GM23338 (cell line): ENCODE results near the gene PLXNB2. TPM values are rescaled to one million over a fixed set of nuclear protein-coding genes. Genes with fewer than 3 reads are reported as not detected.
A peak's percentile ranks its signal among the peaks of the same experiment; 100 is the strongest.

ENCODE experiments used
- ATAC-seq: fragments of 200-7000 bp; cut with Tn5 transposase; 3 replicates; pipeline ENCODE4 v1.9.1; 2020
- DNase-seq: peaks from one replicate; pipeline ENCODE4 v3.0.0-alpha.2; 2015; ENCODE audit warnings: low spot score
- H2AFZ ChIP-seq: fragments of 200-600 bp; sonication (generic); 2 replicates; pipeline ENCODE4 v1.8.0; 2016; ENCODE audit warnings: antibody characterized with exemption, mild to moderate bottlenecking, moderate library complexity
- H3F3A ChIP-seq: fragments of 200-600 bp; sonication (generic); replicated peaks from 2 replicates; pipeline ENCODE4 v1.8.0; 2017; ENCODE audit warnings: antibody characterized with exemption, mixed run types, low read depth
- H3K27ac ChIP-seq: fragments of 200-600 bp; sonication (generic); 2 replicates; pipeline ENCODE4 v1.6.1; 2016; ENCODE audit warnings: low read depth
- H3K27me3 ChIP-seq: fragments of 200-600 bp; sonication (generic); 2 replicates; pipeline ENCODE4 v1.8.0; 2016; ENCODE audit warnings: mild to moderate bottlenecking, mixed run types, moderate library complexity; ENCODE audit not compliant: insufficient read depth
- H3K36me3 ChIP-seq: fragments of 200-600 bp; sonication (generic); 2 replicates; pipeline ENCODE4 v1.8.0; 2016; ENCODE audit warnings: mild to moderate bottlenecking; ENCODE audit not compliant: insufficient read depth
- H3K4me1 ChIP-seq: fragments of 200-600 bp; sonication (generic); 2 replicates; pipeline ENCODE4 v1.8.0; 2016; ENCODE audit warnings: mild to moderate bottlenecking, moderate library complexity; ENCODE audit not compliant: insufficient read depth
- H3K4me2 ChIP-seq: fragments of 200-600 bp; sonication (generic); 2 replicates; pipeline ENCODE4 v1.7.1; 2017; ENCODE audit warnings: mixed run types
- H3K4me3 ChIP-seq: fragments of 200-600 bp; sonication (generic); 2 replicates; pipeline ENCODE4 v1.6.1; 2016; ENCODE audit warnings: mixed run types
- H3K79me2 ChIP-seq: fragments of 200-600 bp; sonication (generic); replicated peaks from 2 replicates; pipeline ENCODE4 v1.8.0; 2017; ENCODE audit warnings: mild to moderate bottlenecking; ENCODE audit not compliant: insufficient read depth
- H3K9me2 ChIP-seq: fragments of 200-600 bp; sonication (generic); 2 replicates; pipeline ENCODE4 v1.8.0; 2017; ENCODE audit not compliant: insufficient read depth
- H4K20me1 ChIP-seq: fragments of 200-600 bp; sonication (generic); replicated peaks from 2 replicates; pipeline ENCODE4 v1.8.0; 2017; ENCODE audit warnings: mild to moderate bottlenecking; ENCODE audit not compliant: insufficient read depth
- H3K27ac Mint-ChIP-seq: 2 replicates; pipeline ENCODE4 v1.8.0; 2020; ENCODE audit warnings: inconsistent platforms, mild to moderate bottlenecking, moderate library complexity, mixed read lengths
- H3K27me3 Mint-ChIP-seq: 3 replicates; pipeline ENCODE4 v1.8.0; 2022; ENCODE audit warnings: low read depth, mild to moderate bottlenecking, moderate library complexity, mixed read lengths, inconsistent platforms; ENCODE audit not compliant: insufficient read depth, poor library complexity
- H3K36me3 Mint-ChIP-seq: 3 replicates; pipeline ENCODE4 v1.8.0; 2021; ENCODE audit warnings: low read depth, mild to moderate bottlenecking, inconsistent platforms, moderate library complexity, mixed read lengths
- H3K4me1 Mint-ChIP-seq: 3 replicates; pipeline ENCODE4 v1.8.0; 2020; ENCODE audit warnings: mild to moderate bottlenecking, inconsistent platforms, mixed read lengths
- H3K4me3 Mint-ChIP-seq: 3 replicates; pipeline ENCODE4 v1.8.0; 2021; ENCODE audit warnings: moderate library complexity, mild to moderate bottlenecking, inconsistent platforms, mixed read lengths
- H3K9me3 Mint-ChIP-seq: 3 replicates; pipeline ENCODE4 v1.8.0; 2020; ENCODE audit warnings: moderate library complexity, mild to moderate bottlenecking, inconsistent platforms, mixed read lengths
- CREB1 ChIP-seq: fragments of 250-450 bp; sonication (Bioruptor Pico); IDR thresholded peaks from 2 replicates; pipeline ENCODE4 v1.5.0; 2020; ENCODE audit warnings: low read depth, mild to moderate bottlenecking, moderate library complexity
- CTCF ChIP-seq, 2 experiments: fragments of 200-600 bp in 1 of 2; sonication (generic) in 1 of 2; conservative IDR thresholded peaks; 2 replicates each; pipeline versions ENCODE4 v1.5.1 to v1.6.1; 2016 to 2017; ENCODE audit warnings: antibody characterized with exemption in 2 of 2, low read depth in 2 of 2, mild to moderate bottlenecking in 2 of 2, moderate library complexity in 1 of 2
- EZH2 ChIP-seq: fragments of 200-600 bp; sonication (generic); IDR thresholded peaks from one replicate; pipeline ENCODE4 v1.8.0; 2017; ENCODE audit warnings: antibody characterized with exemption, mild to moderate bottlenecking, low read depth; ENCODE audit not compliant: unreplicated experiment
- EZH2phosphoT487 ChIP-seq: fragments of 200-600 bp; sonication (generic); IDR thresholded peaks from one replicate; pipeline ENCODE4 v1.8.1; 2018; ENCODE audit warnings: antibody characterized with exemption; ENCODE audit not compliant: unreplicated experiment
- NANOG ChIP-seq: IDR thresholded peaks from 2 replicates; pipeline ENCODE4 v1.6.1; 2016; ENCODE audit warnings: antibody characterized with exemption, borderline replicate concordance
- POLR2AphosphoS5 ChIP-seq: IDR thresholded peaks from 2 replicates; pipeline ENCODE4 v1.6.1; 2016; ENCODE audit warnings: antibody characterized with exemption, low read depth
- STAT1 ChIP-seq: IDR thresholded peaks from one replicate; pipeline ENCODE4 v1.6.1; 2016; ENCODE audit warnings: antibody characterized with exemption; ENCODE audit not compliant: unreplicated experiment
- ZNF114 ChIP-seq: fragments of 250-450 bp; sonication (Bioruptor Pico); IDR thresholded peaks from 2 replicates; pipeline ENCODE4 v1.5.0; 2020; ENCODE audit warnings: mild to moderate bottlenecking, moderate library complexity
- ZNF331 ChIP-seq: fragments of 250-450 bp; sonication (Bioruptor Pico); IDR thresholded peaks from 2 replicates; pipeline ENCODE4 v1.5.0; 2020; ENCODE audit warnings: low read depth, mild to moderate bottlenecking, moderate library complexity
- polyA plus RNA-seq: library from polyadenylated mRNA; unstranded; fragments of >200 nt; fragmentation: Nextera tagmentation; extraction: Ambion mirVana; gene quantifications from 2 replicates; pipeline ENCODE4 v1.2.1, GENCODE V29; 2016
- total RNA-seq: library from RNA; depleted of rRNA; stranded (reverse); fragments of >200 nt; shearing (Covaris generic); gene quantifications from 2 replicates; pipeline ENCODE4 v1.2.3, GENCODE V29; 2014
- TF ChIP-seq, protein P1 (sequence below): IDR thresholded peaks from one replicate; pipeline ENCODE4 v1.6.1; 2018; ENCODE audit warnings: antibody characterized with exemption; ENCODE audit not compliant: unreplicated experiment
- TF ChIP-seq, protein P2 (sequence below): fragments of 250-450 bp; sonication (Bioruptor Pico); IDR thresholded peaks from 2 replicates; pipeline ENCODE4 v1.5.0; 2020; ENCODE audit warnings: mild to moderate bottlenecking, moderate library complexity

PLXNB2 gene
- total and polyA plus RNA-seq, 2 experiments from 2014 or later = 29.1 to 66.3 TPM

DNA sequence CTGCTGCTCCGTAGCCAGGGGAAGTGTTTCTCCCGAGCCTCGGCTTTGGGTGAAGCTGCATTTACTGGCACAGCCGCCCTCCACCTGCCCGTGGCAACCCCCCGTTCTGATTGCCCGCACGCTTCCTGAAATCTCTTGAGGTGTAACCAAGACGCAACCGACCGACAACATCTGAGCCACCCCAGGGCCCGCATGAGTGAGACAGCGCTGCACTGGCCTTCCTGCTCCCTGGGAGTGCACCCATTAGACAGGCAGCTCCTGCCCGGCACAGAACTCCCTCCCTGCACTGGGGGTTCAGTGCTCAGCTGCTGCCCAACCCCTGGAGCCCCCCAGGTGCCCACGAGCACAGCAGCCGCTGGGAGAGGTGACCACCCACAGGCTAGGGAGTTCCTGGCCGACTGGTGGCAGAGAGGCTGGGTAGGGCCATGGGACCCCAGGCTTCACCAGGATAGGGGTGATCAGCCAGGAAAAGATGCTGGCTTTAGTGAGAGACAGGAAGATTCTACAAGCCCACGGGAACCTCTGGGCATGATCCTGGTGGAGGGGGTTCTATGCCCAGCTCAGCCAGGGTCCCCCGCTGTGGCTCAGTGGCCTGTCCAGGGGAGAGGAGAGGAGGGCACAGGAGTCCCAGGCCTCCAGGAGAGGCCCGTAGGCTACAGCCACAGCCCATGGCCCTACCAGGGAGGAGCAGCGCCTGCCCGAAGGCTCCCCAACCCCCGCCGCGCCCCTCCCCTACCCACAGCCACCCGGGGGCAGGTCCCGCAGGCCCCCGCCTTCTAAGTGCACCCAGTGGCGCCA lies 14.6 kb downstream of the PLXNB2 start:
- ATAC-seq = peak; percentile 40
- Histone ChIP-seq H3K4me2 (peak overlapping the region; percentile 75), H3F3A (no peaks in the 10 kb centered on the region; the same call in 1 of the 2 replicates), H2AFZ (no peak overlapping the region), H3K4me3 (peak overlapping the region; percentile 48), H3K27ac (peak overlapping the region; percentile 90), H3K4me1 (peaks cover 20% of the 10 kb centered on the region), H3K27me3 (no peaks in the 10 kb centered on the region), H3K9me2 (no peaks in the 10 kb centered on the region), H3K36me3 (no peaks in the 10 kb centered on the region), H3K79me2 (peaks cover 48% of the 10 kb centered on the region), H4K20me1 (no peaks in the 10 kb centered on the region; the same call in 1 of the 2 replicates)
- DNase-seq = no peak
- peak overlapping the region; percentile 79 for H3K27ac Mint-ChIP-seq
- TF ChIP-seq CREB1 (CRISPR knock-in tag) (no peak), NANOG (no peak), STAT1 (no peak), CTCF (conservative IDR thresholded peaks at IDR 0.05; ENCODE audit: low read depth in 2 of 2) (no peak), ZNF114 (CRISPR knock-in tag) (no peak), ZNF331 (CRISPR knock-in tag) (no peak), POLR2AphosphoS5 (no peak), EZH2phosphoT487 (no peak), EZH2 (no peak)
- TF ChIP-seq, protein P1, sequence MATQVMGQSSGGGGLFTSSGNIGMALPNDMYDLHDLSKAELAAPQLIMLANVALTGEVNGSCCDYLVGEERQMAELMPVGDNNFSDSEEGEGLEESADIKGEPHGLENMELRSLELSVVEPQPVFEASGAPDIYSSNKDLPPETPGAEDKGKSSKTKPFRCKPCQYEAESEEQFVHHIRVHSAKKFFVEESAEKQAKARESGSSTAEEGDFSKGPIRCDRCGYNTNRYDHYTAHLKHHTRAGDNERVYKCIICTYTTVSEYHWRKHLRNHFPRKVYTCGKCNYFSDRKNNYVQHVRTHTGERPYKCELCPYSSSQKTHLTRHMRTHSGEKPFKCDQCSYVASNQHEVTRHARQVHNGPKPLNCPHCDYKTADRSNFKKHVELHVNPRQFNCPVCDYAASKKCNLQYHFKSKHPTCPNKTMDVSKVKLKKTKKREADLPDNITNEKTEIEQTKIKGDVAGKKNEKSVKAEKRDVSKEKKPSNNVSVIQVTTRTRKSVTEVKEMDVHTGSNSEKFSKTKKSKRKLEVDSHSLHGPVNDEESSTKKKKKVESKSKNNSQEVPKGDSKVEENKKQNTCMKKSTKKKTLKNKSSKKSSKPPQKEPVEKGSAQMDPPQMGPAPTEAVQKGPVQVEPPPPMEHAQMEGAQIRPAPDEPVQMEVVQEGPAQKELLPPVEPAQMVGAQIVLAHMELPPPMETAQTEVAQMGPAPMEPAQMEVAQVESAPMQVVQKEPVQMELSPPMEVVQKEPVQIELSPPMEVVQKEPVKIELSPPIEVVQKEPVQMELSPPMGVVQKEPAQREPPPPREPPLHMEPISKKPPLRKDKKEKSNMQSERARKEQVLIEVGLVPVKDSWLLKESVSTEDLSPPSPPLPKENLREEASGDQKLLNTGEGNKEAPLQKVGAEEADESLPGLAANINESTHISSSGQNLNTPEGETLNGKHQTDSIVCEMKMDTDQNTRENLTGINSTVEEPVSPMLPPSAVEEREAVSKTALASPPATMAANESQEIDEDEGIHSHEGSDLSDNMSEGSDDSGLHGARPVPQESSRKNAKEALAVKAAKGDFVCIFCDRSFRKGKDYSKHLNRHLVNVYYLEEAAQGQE = no peak
- TF ChIP-seq, protein P2, sequence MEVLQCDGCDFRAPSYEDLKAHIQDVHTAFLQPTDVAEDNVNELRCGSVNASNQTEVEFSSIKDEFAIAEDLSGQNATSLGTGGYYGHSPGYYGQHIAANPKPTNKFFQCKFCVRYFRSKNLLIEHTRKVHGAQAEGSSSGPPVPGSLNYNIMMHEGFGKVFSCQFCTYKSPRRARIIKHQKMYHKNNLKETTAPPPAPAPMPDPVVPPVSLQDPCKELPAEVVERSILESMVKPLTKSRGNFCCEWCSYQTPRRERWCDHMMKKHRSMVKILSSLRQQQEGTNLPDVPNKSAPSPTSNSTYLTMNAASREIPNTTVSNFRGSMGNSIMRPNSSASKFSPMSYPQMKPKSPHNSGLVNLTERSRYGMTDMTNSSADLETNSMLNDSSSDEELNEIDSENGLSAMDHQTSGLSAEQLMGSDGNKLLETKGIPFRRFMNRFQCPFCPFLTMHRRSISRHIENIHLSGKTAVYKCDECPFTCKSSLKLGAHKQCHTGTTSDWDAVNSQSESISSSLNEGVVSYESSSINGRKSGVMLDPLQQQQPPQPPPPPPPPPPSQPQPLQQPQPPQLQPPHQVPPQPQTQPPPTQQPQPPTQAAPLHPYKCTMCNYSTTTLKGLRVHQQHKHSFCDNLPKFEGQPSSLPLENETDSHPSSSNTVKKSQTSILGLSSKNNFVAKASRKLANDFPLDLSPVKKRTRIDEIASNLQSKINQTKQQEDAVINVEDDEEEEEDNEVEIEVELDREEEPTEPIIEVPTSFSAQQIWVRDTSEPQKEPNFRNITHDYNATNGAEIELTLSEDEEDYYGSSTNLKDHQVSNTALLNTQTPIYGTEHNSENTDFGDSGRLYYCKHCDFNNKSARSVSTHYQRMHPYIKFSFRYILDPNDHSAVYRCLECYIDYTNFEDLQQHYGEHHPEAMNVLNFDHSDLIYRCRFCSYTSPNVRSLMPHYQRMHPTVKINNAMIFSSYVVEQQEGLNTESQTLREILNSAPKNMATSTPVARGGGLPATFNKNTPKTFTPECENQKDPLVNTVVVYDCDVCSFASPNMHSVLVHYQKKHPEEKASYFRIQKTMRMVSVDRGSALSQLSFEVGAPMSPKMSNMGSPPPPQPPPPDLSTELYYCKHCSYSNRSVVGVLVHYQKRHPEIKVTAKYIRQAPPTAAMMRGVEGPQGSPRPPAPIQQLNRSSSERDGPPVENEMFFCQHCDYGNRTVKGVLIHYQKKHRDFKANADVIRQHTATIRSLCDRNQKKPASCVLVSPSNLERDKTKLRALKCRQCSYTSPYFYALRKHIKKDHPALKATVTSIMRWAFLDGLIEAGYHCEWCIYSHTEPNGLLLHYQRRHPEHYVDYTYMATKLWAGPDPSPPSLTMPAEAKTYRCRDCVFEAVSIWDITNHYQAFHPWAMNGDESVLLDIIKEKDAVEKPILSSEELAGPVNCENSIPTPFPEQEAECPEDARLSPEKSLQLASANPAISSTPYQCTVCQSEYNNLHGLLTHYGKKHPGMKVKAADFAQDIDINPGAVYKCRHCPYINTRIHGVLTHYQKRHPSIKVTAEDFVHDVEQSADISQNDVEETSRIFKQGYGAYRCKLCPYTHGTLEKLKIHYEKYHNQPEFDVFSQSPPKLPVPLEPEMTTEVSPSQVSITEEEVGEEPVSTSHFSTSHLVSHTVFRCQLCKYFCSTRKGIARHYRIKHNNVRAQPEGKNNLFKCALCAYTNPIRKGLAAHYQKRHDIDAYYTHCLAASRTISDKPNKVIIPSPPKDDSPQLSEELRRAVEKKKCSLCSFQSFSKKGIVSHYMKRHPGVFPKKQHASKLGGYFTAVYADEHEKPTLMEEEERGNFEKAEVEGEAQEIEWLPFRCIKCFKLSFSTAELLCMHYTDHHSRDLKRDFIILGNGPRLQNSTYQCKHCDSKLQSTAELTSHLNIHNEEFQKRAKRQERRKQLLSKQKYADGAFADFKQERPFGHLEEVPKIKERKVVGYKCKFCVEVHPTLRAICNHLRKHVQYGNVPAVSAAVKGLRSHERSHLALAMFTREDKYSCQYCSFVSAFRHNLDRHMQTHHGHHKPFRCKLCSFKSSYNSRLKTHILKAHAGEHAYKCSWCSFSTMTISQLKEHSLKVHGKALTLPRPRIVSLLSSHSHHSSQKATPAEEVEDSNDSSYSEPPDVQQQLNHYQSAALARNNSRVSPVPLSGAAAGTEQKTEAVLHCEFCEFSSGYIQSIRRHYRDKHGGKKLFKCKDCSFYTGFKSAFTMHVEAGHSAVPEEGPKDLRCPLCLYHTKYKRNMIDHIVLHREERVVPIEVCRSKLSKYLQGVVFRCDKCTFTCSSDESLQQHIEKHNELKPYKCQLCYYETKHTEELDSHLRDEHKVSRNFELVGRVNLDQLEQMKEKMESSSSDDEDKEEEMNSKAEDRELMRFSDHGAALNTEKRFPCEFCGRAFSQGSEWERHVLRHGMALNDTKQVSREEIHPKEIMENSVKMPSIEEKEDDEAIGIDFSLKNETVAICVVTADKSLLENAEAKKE = no peak
- peak overlapping the region; percentile 56 for H3K4me3 Mint-ChIP-seq
- peaks cover 14% of the 10 kb centered on the region for H3K4me1 Mint-ChIP-seq
- H3K9me3 Mint-ChIP-seq = no peaks in the 10 kb centered on the region; the same call in 2 of the 3 replicates
- H3K27me3 Mint-ChIP-seq = peaks cover 20% of the 10 kb centered on the region
- peaks cover 8% of the 10 kb centered on the region; the same call in 2 of the 3 replicates for H3K36me3 Mint-ChIP-seq
